GM12874 (cell line): ENCODE data around the gene ATP5ME.

Experiments
- TF ChIP-seq, protein P1 (sequence below): IDR thresholded peaks from 2 replicates; pipeline ENCODE4 v1.5.1; 2011; ENCODE audit warnings: low read depth, mild to moderate bottlenecking, control low read depth, low read length, moderate library complexity; ENCODE audit not compliant: insufficient read depth

Gene ATP5ME

DNA sequence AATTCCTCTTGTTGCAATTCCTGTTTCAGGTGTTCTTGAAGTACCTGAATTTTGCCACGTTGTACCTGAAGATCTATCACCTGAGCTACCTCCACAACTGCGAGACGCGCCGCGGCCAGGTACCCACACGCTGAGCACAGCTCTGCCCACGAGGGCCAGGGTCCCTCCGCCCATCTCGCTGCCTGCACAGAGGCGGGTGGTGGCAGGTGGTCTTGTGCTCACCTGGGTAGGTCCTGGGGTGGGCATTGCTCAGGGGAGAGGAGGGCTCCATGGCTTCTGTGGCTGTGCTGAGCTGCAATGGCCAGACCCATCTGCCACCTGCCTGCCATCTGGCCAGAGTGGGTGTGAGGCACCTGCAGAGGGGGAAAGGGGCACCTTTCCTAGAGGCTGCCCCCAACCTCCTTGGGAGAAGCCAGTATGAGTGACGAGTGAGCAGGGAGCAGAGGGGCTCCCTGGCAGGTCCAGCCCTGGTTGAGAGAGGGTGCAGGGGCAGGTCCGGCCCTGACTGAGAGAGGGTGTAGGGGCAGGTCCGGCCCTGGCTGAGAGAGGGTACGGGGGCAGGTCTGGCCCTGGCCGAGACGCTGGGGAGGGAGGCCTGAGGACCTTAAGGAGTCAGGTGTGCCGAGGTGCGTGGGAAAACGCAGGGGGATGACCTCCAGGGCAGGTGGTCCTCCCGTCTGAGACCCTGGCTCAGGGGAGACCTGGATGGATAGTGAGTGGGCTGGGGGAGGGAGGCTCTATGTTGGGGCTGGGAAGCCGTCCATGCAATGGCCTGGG is 38.0 kb downstream of the ATP5ME start:
- TF ChIP-seq, protein P1, sequence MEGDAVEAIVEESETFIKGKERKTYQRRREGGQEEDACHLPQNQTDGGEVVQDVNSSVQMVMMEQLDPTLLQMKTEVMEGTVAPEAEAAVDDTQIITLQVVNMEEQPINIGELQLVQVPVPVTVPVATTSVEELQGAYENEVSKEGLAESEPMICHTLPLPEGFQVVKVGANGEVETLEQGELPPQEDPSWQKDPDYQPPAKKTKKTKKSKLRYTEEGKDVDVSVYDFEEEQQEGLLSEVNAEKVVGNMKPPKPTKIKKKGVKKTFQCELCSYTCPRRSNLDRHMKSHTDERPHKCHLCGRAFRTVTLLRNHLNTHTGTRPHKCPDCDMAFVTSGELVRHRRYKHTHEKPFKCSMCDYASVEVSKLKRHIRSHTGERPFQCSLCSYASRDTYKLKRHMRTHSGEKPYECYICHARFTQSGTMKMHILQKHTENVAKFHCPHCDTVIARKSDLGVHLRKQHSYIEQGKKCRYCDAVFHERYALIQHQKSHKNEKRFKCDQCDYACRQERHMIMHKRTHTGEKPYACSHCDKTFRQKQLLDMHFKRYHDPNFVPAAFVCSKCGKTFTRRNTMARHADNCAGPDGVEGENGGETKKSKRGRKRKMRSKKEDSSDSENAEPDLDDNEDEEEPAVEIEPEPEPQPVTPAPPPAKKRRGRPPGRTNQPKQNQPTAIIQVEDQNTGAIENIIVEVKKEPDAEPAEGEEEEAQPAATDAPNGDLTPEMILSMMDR: no peak

DNA sequence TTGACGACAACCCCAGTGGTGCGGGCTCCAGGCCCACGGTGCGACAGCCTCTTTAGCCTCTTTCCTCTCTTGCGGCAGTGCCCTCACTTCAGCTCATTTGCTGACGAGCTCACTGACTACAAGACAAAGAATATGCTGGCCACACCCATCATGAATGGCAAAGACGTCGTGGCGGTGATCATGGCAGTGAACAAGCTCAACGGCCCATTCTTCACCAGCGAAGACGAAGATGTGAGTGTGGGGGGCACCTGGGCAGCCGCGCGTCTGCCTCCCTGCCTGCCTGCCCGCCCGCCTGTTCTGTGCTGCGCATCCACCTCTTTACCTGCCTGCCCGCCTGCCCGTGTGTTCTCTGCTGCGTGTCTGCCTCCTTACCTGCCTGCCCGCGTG is 39.5 kb downstream of the ATP5ME start:
- TF ChIP-seq, protein P1: no peak

DNA sequence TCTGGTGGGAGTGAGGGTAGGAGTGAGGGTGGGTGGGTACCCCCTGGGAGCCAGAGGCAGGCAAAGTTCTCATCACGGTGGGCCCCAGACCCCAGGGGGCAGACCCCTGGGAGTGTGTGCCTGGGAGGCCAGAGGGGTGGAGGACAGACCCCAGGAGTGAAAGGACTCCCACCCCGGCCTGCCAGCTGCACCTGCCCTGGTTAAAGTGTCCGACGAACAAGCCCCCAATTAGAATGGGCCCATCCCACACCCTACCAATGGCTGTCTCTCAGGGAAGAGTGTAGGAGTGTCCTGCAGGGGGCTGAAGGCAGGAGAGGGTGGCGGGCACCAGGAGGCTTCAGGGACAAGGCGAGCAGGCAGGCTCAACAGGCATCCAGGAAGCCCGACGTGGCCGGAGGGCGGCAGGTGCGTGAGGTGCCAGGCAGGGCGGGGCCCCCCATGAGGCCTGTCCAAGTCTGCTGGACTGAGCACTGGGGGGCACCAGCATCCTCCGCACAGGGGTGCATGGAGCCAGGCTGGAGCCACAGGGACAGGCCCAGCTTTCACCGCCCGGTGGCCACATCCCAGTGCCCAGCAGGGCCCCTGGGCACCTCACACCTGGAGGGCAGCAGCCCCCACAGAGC is 40.0 kb downstream of the ATP5ME start:
- TF ChIP-seq, protein P1: no peak

DNA sequence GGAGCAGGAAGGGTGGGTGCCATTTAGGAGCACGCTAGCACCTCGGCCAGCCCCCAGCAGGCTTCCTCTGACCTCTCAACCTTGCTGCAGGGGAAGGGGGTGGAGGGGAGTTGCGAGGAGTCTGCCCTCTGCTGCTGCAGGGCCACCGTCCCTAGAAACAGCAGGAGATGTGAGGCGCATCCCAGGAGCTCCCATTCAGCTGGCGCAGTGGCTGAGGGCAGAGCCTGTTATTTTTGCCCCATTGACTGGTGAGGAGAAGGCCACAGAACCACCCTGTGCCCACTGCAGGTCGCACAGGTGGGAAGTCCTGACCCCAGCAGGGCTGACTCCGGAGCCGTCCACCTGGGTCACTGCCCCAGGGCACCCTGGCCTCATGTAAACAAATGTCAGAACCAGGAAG is 40.7 kb downstream of the ATP5ME start:
- TF ChIP-seq, protein P1: no peak

DNA sequence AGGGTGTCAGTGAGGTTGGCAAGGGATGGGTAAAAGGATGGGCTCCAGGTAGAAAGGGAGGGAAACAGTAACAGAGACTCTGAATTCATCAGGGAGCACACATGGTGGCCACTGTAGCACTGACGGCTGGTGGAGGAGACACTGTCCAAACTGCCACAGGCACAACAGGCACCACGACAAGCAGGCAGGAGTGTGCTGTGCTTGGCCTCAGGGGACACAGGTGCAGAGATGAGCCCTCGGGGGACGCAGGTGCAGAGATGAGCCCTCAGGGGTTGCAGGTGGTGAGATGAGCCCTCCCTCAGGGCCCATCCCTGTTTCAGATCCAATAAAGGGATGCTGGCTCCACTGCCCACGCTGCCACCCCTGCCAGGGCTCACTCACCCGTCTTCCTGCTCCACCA is 41.1 kb downstream of the ATP5ME start:
- TF ChIP-seq, protein P1: no peak

DNA sequence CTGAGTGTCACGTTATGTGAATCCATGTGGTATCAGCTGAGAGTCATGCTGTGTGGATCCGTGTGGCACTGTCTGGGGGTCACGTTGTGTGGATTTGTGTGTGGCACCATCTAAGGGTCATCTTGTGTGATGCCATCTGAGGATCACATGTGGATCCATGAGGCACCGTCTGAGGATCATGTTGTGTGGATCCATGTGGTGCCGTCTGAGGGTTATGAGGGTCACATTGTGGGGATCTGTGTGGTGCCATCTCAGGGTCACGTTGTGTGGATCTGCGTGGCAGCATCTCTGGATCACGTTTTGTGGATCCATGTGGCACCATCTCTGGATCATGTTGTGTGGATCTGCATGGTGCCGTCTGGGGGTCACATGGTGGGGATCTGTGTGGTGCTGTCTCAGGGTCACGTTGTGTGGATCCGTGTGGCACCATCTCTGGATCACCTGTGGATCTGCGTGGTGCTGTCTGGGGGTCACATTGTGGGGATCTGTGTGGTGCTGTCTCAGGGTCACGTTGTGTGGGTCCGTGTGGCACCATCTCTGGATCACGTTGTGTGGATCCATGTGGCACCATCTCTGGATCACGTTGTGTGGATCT is 41.8 kb downstream of the ATP5ME start:
- TF ChIP-seq, protein P1: no peak

DNA sequence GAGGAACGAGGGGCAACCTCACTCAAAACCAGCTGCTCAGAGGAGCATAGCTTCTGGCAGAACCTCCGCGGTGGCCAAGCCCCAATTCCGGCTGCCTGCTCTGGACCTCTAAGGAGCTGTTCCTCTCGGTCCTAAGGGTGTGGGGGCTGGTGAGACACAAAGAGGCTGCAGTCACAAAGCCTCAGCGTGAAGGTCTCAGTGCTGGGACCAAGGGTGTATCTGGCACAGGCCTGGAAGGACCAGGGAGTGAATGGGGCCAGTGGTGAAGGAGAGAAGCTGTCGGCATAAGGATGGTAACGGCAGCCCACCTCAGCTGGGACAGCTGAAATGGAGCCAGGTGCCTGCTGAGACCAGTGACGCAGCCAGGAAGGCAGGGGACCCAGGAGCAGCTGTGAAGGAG is 43.4 kb downstream of the ATP5ME start:
- TF ChIP-seq, protein P1: no peak
